Astrocyte (in vitro differentiated cells and primary cell): ENCODE measurements around the gene ZSCAN22. TPM values are rescaled to one million over a fixed set of nuclear protein-coding genes. Genes with fewer than 3 reads are reported as not detected.

ENCODE experiments used
- DNase-seq: peaks from one replicate; pipeline ENCODE4 v3.0.0-alpha.2; 2010; ENCODE audit warnings: low read depth
- FAIRE-seq: peaks from 2 replicates; lab custom pipeline; 2011; peaks lifted over from hg19 to GRCh38; lab: Jason Lieb, UNC
- H2AFZ ChIP-seq: 2 replicates; pipeline ENCODE4 v1.6.0; 2012; ENCODE audit warnings: low read depth, low read length, inconsistent platforms
- H3K27ac ChIP-seq: 2 replicates; pipeline ENCODE4 v1.5.1; 2011; ENCODE audit warnings: low read depth, low read length, inconsistent platforms
- H3K27me3 ChIP-seq: 2 replicates; pipeline ENCODE4 v1.6.0; 2011; ENCODE audit warnings: low read length, inconsistent platforms; ENCODE audit not compliant: insufficient read depth
- H3K36me3 ChIP-seq: 2 replicates; pipeline ENCODE4 v1.5.1; 2011; ENCODE audit warnings: low read length, inconsistent platforms; ENCODE audit not compliant: insufficient read depth
- H3K4me1 ChIP-seq: 2 replicates; pipeline ENCODE4 v1.5.1; 2011; ENCODE audit warnings: low read length, inconsistent platforms; ENCODE audit not compliant: insufficient read depth
- H3K4me2 ChIP-seq: 2 replicates; pipeline ENCODE4 v1.6.0; 2012; ENCODE audit warnings: low read length, inconsistent platforms
- H3K4me3 ChIP-seq: 2 replicates; pipeline ENCODE4 v1.5.1; 2011; ENCODE audit warnings: low read depth, mild to moderate bottlenecking, low read length, inconsistent platforms; ENCODE audit not compliant: insufficient read depth
- H3K79me2 ChIP-seq: 2 replicates; pipeline ENCODE4 v1.6.0; 2012; ENCODE audit warnings: mild to moderate bottlenecking, low read length, inconsistent platforms; ENCODE audit not compliant: insufficient read depth
- H3K9ac ChIP-seq: 2 replicates; pipeline ENCODE4 v1.6.0; 2012; ENCODE audit warnings: mild to moderate bottlenecking, low read length, inconsistent platforms
- H3K9me3 ChIP-seq: 2 replicates; pipeline ENCODE4 v1.5.1; 2012; ENCODE audit warnings: low read depth, mild to moderate bottlenecking, low read length, inconsistent platforms; ENCODE audit not compliant: insufficient read depth
- H4K20me1 ChIP-seq: 2 replicates; pipeline ENCODE4 v1.6.0; 2012; ENCODE audit warnings: low read length, inconsistent platforms; ENCODE audit not compliant: insufficient read depth
- H3K27ac Mint-ChIP-seq: one replicate; pipeline ENCODE4 v1.8.0; 2021; ENCODE audit warnings: mild to moderate bottlenecking, mixed read lengths; ENCODE audit not compliant: unreplicated experiment
- H3K27me3 Mint-ChIP-seq: one replicate; pipeline ENCODE4 v1.8.0; 2021; ENCODE audit warnings: low read depth, mixed read lengths; ENCODE audit not compliant: unreplicated experiment
- H3K36me3 Mint-ChIP-seq: one replicate; pipeline ENCODE4 v1.8.0; 2021; ENCODE audit warnings: low read depth, mixed read lengths; ENCODE audit not compliant: unreplicated experiment
- H3K4me1 Mint-ChIP-seq: one replicate; pipeline ENCODE4 v1.8.0; 2021; ENCODE audit warnings: low read depth, mixed read lengths; ENCODE audit not compliant: unreplicated experiment
- H3K4me3 Mint-ChIP-seq: one replicate; pipeline ENCODE4 v1.8.0; 2021; ENCODE audit warnings: mild to moderate bottlenecking, moderate library complexity, mixed read lengths; ENCODE audit not compliant: unreplicated experiment
- H3K9me3 Mint-ChIP-seq: one replicate; pipeline ENCODE4 v1.8.0; 2021; ENCODE audit warnings: mild to moderate bottlenecking, mixed read lengths; ENCODE audit not compliant: unreplicated experiment
- CTCF ChIP-seq: IDR thresholded peaks from 2 replicates; pipeline ENCODE4 v1.5.1; 2011; ENCODE audit warnings: low read depth, mild to moderate bottlenecking, inconsistent platforms, low read length, moderate library complexity; ENCODE audit not compliant: insufficient read depth
- EZH2 ChIP-seq: IDR thresholded peaks from 2 replicates; pipeline ENCODE4 v1.6.1; 2012; ENCODE audit warnings: mild to moderate bottlenecking, low read length, inconsistent platforms; ENCODE audit not compliant: insufficient read depth
- total RNA-seq: library from RNA; stranded (reverse); gene quantifications from 2 replicates; pipeline ENCODE4 v1.2.1, GENCODE V29; 2021

The ZSCAN22 gene
- total RNA-seq, 1 donor from 2014 or later: 3.1 TPM

GRCh38 chr19:58385313-58385890 is 58.6 kb downstream of the ZSCAN22 start:
- no peaks in the 10 kb centered on the region for H3K27me3 ChIP-seq
- H4K20me1 ChIP-seq: peaks cover 28% of the 10 kb centered on the region
- no peak overlapping the region for H3K27ac ChIP-seq
- H3K4me3 Mint-ChIP-seq: peak overlapping the region; percentile 99
- no peaks in the 10 kb centered on the region for H3K9me3 ChIP-seq
- H3K27me3 Mint-ChIP-seq: no peaks in the 10 kb centered on the region
- H3K9ac ChIP-seq: peak overlapping the region; percentile 90
- H3K4me2 ChIP-seq: peak overlapping the region; percentile 95
- H3K36me3 Mint-ChIP-seq: peaks cover 10% of the 10 kb centered on the region
- no peak for DNase-seq
- H3K79me2 ChIP-seq: peaks cover 56% of the 10 kb centered on the region
- peaks cover 24% of the 10 kb centered on the region for H3K4me1 ChIP-seq
- TF ChIP-seq EZH2: no peak
- no peak for TF ChIP-seq CTCF
- H2AFZ ChIP-seq: peak overlapping the region; percentile 82
- no peak overlapping the region for H3K4me3 ChIP-seq
- peaks cover 11% of the 10 kb centered on the region for H3K36me3 ChIP-seq
- H3K27ac Mint-ChIP-seq: peak overlapping the region; percentile 77
- FAIRE-seq: no peak
- H3K4me1 Mint-ChIP-seq: peaks cover 21% of the 10 kb centered on the region
- H3K9me3 Mint-ChIP-seq: no peaks in the 10 kb centered on the region

- Histone ChIP-seq H3K27me3 (no peaks in the 10 kb centered on the region), H4K20me1 (peaks cover 34% of the 10 kb centered on the region), H3K9ac (peak overlapping the region; percentile 90), H3K4me2 (peak overlapping the region; percentile 95), H3K4me1 (peaks cover 24% of the 10 kb centered on the region), H3K9me3 (no peaks in the 10 kb centered on the region), H2AFZ (peak overlapping the region; percentile 82), H3K36me3 (peaks cover 16% of the 10 kb centered on the region), H3K79me2 (peaks cover 63% of the 10 kb centered on the region), H3K4me3 (peak overlapping the region; percentile 93), H3K27ac (peak overlapping the region; percentile 94)
- Mint-ChIP-seq H3K27ac (peak overlapping the region; percentile 100), H3K4me1 (peaks cover 24% of the 10 kb centered on the region), H3K36me3 (peaks cover 10% of the 10 kb centered on the region), H3K9me3 (no peaks in the 10 kb centered on the region), H3K27me3 (no peaks in the 10 kb centered on the region), H3K4me3 (peak overlapping the region; percentile 99)
- DNase-seq (no peak), FAIRE-seq (no peak)
- TF ChIP-seq EZH2 (no peak), CTCF (no peak)
Observed at GRCh38 chr19:58385891-58386575, 59.2 kb downstream of the ZSCAN22 start.
